ENCODE results near the gene FAM240A. TPM values are rescaled to one million over a fixed set of nuclear protein-coding genes. Genes with fewer than 3 reads are reported as not detected.
A peak's percentile ranks its signal among the peaks of the same experiment; 100 is the strongest.

The FAM240A gene
- total RNA-seq, 1 donor from 2014 or later, result not detected

GRCh38 chr3:46656778-46657556 lies 44.6 kb downstream of the FAM240A start:
- DNase-seq (ENCODE audit: low spot score) (peak; percentile 27), ATAC-seq (no peak)
- intact Hi-C loops (cut with DNase I), result no loop called here

- ATAC-seq (no peak), DNase-seq (ENCODE audit: low spot score) (peak; percentile 30)
- intact Hi-C loops (cut with DNase I), result no loop called here
These were observed 47.0 kb downstream of the FAM240A start for GRCh38 chr3:46659285-46659684.

DNA sequence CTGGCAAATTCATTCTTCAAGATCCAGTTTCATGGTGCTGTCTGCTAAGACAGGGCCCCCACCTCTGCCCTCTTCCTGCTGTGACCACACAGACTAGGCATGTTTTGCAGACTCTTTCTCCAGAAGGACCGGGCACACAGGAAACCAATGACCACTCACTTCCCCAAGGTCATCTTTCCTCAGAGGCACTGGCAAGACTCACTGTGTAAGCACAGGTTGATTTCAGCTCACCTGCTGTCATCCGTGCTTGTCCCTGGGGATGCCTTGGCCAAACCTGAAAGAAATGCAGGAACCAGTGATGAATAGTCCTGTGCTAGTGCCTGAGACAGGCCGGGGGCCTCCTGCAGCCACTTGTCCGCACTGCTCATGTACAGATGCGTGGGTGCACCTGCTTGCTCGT lies 47.7 kb downstream of the FAM240A start:
- ATAC-seq, result no peak
- intact Hi-C loops (cut with DNase I), result no loop called here
- peak; percentile 23 for DNase-seq (ENCODE audit: low spot score)

DNA sequence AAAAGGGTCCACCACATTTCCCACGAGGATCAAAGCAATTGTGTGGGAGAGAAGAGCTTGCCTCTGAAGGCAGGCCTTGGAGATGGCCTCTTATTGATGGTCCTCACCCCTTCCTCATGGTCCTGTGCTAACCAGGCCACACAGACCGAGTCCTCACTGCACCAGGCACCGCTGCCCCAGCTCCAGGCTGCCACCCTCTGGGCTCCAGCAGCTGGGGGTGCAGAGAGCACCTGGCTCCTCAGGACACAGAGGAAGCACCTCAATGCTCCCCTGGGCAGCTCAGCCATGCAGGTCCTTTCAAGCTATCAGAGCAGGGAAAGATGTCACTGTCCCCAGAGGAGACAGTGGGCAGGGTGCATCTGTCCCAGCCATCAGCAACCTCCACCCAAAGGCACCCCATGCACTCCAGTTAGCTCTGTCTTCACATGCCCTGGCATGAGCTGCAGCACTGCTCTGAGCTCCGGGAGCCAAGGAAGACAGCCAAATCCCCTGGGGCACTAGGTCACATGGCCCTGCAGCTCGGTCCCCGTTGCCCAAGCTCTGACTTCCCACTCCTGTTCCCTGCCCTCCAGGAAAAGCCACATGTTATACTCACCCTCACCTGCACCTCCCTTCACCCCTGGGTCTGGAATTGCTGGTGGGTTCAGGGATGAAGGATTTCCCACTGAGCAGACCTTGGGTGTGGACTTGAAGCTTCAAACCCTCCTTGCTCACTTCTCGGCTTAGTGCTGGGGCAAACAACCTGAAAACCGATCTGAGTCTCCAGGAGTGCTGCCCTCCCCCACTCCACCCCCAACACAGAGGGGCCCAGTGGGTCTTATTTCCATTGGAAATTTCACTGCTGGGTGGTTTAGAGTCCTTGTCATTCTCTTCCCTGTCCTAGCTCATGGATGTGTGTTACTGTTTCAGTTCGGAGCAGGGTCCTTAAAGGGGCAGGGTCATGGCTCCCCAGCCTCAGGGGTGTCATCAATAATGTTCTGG lies 48.5 kb downstream of the FAM240A start:
- intact Hi-C loops (cut with DNase I), result no loop called here
- ATAC-seq, result no peak
- peak; percentile 52 for DNase-seq (ENCODE audit: low spot score)

GRCh38 chr3:46661776-46662766 lies 49.7 kb downstream of the FAM240A start:
- no peak for ATAC-seq
- intact Hi-C loops (cut with DNase I), result no loop called here

GRCh38 chr3:46662771-46663551 lies 50.6 kb downstream of the FAM240A start:
- intact Hi-C loops (cut with DNase I), result no loop called here
- peak; percentile 73 for ATAC-seq
- peak; percentile 70 for DNase-seq (ENCODE audit: low spot score)

More at GRCh38 chr3:46661776-46662766, 49.7 kb downstream of the FAM240A start:
- peak; percentile 49 for DNase-seq (ENCODE audit: low spot score)

DNA sequence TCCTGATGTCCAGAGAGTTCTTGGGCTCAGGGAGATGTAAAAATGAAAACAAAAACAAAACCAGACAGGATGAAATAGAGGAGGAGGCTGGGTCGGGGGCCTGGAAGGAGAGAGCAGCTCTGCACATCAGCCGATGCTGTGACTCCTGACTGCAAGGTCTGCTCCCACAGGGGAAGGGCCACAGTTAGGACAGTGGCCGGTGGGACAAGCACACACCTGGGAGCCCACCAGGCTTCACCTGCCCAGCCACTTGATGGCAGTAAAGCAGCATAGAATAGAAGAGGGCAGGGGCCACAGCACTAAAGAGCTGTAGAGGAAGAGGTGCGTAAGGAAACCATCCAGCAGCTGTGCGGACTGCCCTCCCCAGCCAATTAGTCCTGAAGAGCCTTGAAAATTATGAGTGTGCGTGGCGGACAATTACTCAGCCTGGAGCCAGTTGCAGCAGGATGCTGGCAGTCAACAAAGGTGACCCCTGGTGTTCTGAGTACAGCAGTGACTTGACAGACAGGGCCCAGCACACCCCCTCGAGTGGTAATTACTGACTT lies 51.3 kb downstream of the FAM240A start:
- DNase-seq (ENCODE audit: low spot score), result peak; percentile 52
- ATAC-seq, result peak; percentile 55
- intact Hi-C loops (cut with DNase I), result no loop called here

DNA sequence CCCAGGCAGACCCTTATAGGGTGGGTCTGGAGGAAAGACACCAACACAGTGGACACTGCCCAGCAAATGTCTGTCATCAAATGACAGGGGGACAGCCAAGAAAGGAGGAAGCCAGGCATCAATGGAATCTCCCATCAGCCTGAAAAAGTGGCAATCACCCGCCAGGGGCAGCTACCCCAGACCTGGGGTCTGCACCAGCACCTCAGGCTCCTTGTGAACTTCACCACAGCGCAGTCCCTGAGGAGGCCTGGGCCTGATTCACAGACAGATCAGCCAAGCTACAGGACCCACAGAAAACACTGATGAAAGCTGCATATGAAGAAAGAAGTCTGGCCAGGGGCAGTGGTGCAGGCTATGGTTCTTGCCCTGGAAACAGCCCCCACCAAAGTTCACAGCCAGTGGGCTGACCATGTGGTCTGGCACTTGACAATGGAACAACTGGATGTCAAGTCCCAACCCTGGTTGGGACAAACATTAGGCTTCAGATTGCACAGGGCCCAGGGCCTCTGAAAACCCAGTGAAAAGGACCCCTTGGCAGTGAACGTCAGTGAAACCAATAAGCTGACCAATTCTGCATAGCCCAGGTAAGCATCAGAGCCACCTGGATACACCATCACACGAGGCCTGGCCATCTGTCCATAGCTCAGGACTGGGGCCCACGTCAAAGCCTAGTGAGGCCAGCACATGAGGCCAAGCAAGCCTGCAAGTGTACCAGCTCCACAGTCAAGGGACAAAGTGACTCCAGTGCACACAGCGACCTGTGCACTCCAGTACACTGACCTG lies 52.1 kb downstream of the FAM240A start:
- peak; percentile 41 for DNase-seq (ENCODE audit: low spot score)
- intact Hi-C loops (cut with DNase I), result no loop called here

DNA sequence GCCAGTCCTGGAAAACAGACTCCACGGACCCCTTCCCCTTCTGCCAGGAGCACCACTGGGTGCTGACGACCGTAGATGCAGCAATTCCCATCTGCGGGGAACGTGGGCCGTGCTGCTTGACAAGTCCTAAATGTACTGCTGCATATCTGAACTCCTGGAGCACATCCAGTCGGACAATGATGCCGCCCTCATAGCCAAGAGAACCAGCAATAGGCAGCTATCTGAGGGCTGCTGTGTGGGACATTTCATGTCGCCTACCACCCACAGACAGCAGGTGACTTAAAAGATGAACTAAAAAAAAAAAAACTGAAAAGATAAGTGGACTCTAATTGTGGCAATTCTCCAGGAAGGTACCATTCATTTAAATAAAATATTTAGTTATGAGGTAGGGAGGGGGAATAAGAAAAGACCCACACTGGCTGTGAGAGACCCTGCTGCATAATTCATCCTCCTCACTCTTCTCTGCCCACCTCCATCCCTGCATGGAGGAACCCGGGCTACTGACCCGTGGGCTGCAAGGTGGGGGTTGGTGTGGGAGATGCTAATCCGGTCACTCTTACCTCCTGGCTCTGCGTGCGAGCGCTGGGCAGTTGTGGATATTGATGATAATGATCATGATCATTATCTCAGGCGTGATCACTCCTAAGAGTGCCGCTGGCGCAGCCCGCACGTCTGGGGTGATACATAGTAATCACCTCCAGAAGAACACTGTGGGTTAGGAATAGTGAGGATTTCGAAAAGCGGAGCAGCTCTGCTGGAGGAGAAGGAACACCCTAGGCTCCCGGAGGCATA lies 52.8 kb downstream of the FAM240A start:
- peak; percentile 45 for DNase-seq (ENCODE audit: low spot score)
- ATAC-seq, result no peak
- intact Hi-C loops (cut with DNase I), result no loop called here

More for the DNA sequence above, 52.1 kb downstream of the FAM240A start:
- ATAC-seq, result no peak

DNA sequence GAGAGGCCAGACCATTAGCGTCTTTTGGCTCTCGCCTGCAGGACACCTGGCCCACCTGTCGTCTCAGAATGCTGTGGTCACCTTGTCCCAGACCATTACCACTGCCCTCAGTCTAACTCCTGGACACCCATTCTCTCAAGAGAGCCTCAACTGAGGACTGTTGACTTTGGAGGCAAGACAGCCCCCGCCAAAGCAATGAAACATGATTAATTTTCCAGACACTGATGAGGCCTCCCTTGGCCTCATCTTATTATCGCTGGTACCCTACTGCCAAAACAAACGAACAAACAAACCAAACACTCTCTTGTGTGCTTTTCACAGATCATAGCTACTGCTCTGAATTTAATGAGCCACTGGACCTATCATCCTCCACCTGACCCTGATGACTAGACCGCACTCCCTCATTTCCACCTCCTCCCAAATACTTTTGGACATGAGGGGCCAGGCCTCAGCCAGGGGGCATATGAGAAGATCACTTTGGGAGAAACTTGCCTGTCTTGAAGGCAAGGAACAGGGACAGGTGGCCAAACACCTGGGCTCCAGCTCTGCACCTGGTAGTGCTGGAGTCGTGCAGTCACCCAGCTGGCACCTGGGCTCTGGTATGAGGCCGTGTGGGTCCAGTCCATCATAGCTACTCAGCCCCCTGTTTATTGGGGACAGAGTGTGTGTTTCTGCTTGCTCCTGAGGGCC lies 53.6 kb downstream of the FAM240A start:
- intact Hi-C loops (cut with DNase I), result no loop called here
- peak; percentile 42 for DNase-seq (ENCODE audit: low spot score)
- no peak for ATAC-seq

- DNase-seq (ENCODE audit: low spot score), result peak; percentile 42
- intact Hi-C loops (cut with DNase I), result no loop called here
- no peak for ATAC-seq
These were observed 54.1 kb downstream of the FAM240A start for GRCh38 chr3:46666453-46666845.

DNA sequence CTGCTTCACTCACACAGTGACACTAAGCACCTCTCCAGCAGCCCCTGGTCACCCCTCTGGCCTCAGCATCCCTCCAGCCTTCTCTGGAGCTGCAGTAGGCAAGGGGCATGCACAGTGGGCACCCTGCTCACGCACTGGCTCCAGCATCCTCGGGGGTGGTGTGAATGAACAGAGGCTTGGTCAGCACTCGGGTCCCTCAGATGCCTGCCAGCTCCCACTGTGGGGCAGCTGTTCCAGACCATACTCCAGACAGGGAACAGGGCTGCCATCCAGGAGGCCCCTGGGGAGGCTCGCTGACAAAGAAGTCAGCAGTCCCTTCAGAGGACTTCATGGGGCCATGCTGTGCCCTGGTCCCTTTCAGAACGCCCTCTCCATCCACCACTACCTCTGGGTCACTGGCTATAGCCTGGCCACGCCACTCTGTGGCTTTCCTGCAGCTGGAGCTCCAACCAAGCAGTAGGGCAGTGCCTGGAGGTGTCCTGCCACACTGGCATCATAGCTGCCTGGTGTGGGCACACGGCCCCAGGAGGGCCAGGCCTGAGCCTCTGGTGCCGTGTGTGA lies 54.8 kb downstream of the FAM240A start:
- ATAC-seq (no peak), DNase-seq (ENCODE audit: low spot score) (peak; percentile 49)
- intact Hi-C loops (cut with DNase I), result no loop called here

- ATAC-seq (no peak), DNase-seq (ENCODE audit: low spot score) (peak; percentile 54)
- intact Hi-C loops (cut with DNase I), result no loop called here
These were observed 55.3 kb downstream of the FAM240A start for GRCh38 chr3:46667657-46668056.

DNA sequence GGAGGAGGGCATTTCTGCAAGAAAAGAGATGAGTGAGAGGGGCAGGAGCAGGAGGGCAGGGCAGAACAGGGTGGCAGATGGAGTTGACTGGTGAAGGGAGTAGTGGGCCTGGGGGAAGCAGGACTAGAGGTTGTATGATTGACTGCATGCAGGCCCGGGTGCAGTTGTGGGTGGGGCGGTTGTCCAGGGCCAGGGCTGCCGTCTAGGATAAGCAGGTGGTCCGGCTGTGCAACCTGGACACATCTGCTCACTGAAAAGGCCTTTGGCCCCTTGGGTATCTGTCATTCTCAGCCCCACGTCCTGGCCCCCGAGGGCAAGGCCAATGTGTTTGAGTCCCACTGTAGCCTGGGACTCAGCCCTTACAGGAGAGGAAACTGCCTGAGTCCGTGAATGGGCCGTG lies 55.8 kb downstream of the FAM240A start:
- DNase-seq (ENCODE audit: low spot score) (peak; percentile 51), ATAC-seq (no peak)
- intact Hi-C loops (cut with DNase I), result no loop called here

- no peak for ATAC-seq
- intact Hi-C loops (cut with DNase I), result no loop called here
- no peak for DNase-seq (ENCODE audit: low spot score)
These were observed 56.3 kb downstream of the FAM240A start for GRCh38 chr3:46668591-46668990.

Data from sciatic nerve (tissue), 2 donors.